Dermis lymphatic vessel endothelial cell (primary cell): ENCODE results near the gene MAK. TPM values are rescaled to one million over a fixed set of nuclear protein-coding genes. Genes with fewer than 3 reads are reported as not detected.

Source experiments
- total RNA-seq: library from RNA; depleted of rRNA; stranded (reverse); fragments of >200 nt; gene quantifications from 2 replicates; pipeline ENCODE4 v1.2.1, GENCODE V29; 2014

The MAK gene
- under 0.01 TPM in 1 of 2 replicates, not detected in the other for total RNA-seq

GRCh38 chr6:10837995-10838793, at the start of gene MAK:
Gene MAK (minus strand): TSS chr6:10838539. CDS start chr6:10830648, 7,891 bp downstream.

GRCh38 chr6:10886691-10887502, 48.6 kb upstream of the MAK start, which contains the start of gene SYCP2L:
Gene SYCP2L (plus strand): TSS chr6:10887052. CDS start chr6:10887127, 75 bp downstream.

GRCh38 chr6:10747251-10747972, 90.9 kb downstream of the MAK start, which contains the start of gene TMEM14B:
Gene TMEM14B (plus strand): TSS chr6:10747805. CDS start chr6:10749246, 1,441 bp downstream.

GRCh38 chr6:10722820-10723566, 115.3 kb downstream of the MAK start, which contains the start of gene TMEM14C:
Gene TMEM14C (plus strand): TSS chr6:10723070. CDS start chr6:10724614, 1,544 bp downstream.

Other genes with a start within 250 kb of the MAK start
- 0.26 TPM in 1 of 2 replicates, not detected in the other for gene C6orf52, start 143.9 kb downstream of the MAK start, total RNA-seq
- 8.8 and 12.5 TPM in 2 replicates for gene PAK1IP1, start 143.6 kb downstream of the MAK start, total RNA-seq
- 89.7 and 147 TPM in 2 replicates for gene TMEM14C, start 115.5 kb downstream of the MAK start, total RNA-seq
- 52.8 and 58.1 TPM in 2 replicates for gene TMEM14B, start 90.7 kb downstream of the MAK start, total RNA-seq
- gene GCM2, start 43.5 kb upstream of the MAK start, total RNA-seq: not detected in 2 replicates
- gene SYCP2L, start 48.5 kb upstream of the MAK start, total RNA-seq: not detected in 2 replicates
- under 0.01 TPM in 1 of 2 replicates, not detected in the other for gene ELOVL2, start 205.8 kb upstream of the MAK start, total RNA-seq